Activated CD8-positive, alpha-beta T cell treated with anti-CD3 and anti-CD28 coated beads, Interleukin-2, amount 10 ng/mL, durations not matched to agents 7 days and 5 days (primary cell): ENCODE data around the gene GNLY. TPM values are rescaled to one million over a fixed set of nuclear protein-coding genes. Genes with fewer than 3 reads are reported as not detected.
"Not testable (repeated sequence)": the region's sequence is repeated elsewhere in the genome, so short reads cannot be mapped to it uniquely, and the experiment has no call there.

Source experiments
- ATAC-seq: fragments of 150-1000 bp; cut with Tn5 transposase; one replicate; pipeline ENCODE4 v1.10.0; 2021; ENCODE audit warnings: moderate library complexity
- CTCF ChIA-PET: fragments of 350-600 bp; sonication (Branson Sonifier 250); formaldehyde crosslinking; loops from one replicate; lab custom pipeline; 2021; ENCODE audit warnings: antibody characterized with exemption; lab: Charles Lee
- POLR2A ChIA-PET: fragments of 350-600 bp; sonication (Branson Sonifier 250); formaldehyde crosslinking; loops from one replicate; lab custom pipeline; 2021; ENCODE audit warnings: antibody characterized with exemption; lab: Charles Lee
- DNase-seq: peaks from one replicate; pipeline ENCODE4 v3.0.0-alpha.2; 2020
- H3K27ac Mint-ChIP-seq: one replicate; pipeline ENCODE4 v1.8.0; 2021; ENCODE audit warnings: mild to moderate bottlenecking, mixed read lengths
- H3K27me3 Mint-ChIP-seq: one replicate; pipeline ENCODE4 v1.8.0; 2021; ENCODE audit warnings: low read depth, mixed read lengths
- H3K36me3 Mint-ChIP-seq: one replicate; pipeline ENCODE4 v1.8.0; 2021; ENCODE audit warnings: low read depth, mixed read lengths
- H3K4me1 Mint-ChIP-seq: one replicate; pipeline ENCODE4 v1.8.0; 2021; ENCODE audit warnings: low read depth, mixed read lengths
- H3K4me3 Mint-ChIP-seq: one replicate; pipeline ENCODE4 v1.8.0; 2021; ENCODE audit warnings: mild to moderate bottlenecking, mixed read lengths
- H3K9me3 Mint-ChIP-seq: one replicate; pipeline ENCODE4 v1.8.0; 2022; ENCODE audit warnings: mixed read lengths; ENCODE audit not compliant: insufficient read depth
- total RNA-seq, 2 experiments: library from RNA; stranded (reverse); gene quantifications; one replicate each; pipeline ENCODE4 v1.2.3, GENCODE V29; 2021

Gene GNLY
- total RNA-seq, 2 experiments from 2014 or later: 136 to 143 TPM

DNA sequence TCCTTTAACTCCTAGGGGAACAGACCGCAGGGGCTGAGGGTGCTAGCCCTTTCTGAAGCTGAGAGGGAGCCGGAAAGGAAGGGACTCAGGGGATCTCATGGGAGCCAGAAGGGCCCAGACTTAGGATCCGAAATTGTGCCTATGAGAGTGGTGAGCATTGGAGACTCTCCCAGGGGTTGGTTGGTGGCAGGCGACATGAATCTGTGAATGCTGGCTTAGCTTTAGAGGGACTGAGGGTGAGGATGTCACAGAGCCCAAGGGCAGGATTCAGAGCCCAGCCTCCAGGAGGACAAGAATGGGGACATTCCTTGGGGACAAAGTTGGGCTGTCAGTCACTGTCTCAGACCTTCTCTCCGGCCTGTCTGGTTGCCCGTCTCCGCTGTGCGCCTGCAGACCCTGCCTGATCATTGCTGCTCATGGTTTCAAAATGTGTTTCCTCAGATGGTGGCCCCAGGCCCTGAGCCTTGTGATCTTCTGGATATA is 17.5 kb downstream of the GNLY start:
- Mint-ChIP-seq H3K27ac (no peak overlapping the region), H3K4me3 (no peak overlapping the region), H3K9me3 (no peaks in the 10 kb centered on the region), H3K27me3 (peaks cover 8% of the 10 kb centered on the region), H3K36me3 (no peaks in the 10 kb centered on the region), H3K4me1 (peaks cover 52% of the 10 kb centered on the region)
- ChIA-PET POLR2A (no interaction called here), CTCF (interaction anchor here (1.1 to 1.9 kb wide), 3 partner anchors 18 to 74 kb away, joined by 3 to 9 read pairs (median 3); no protein-coding TSS in a partner anchor)
- ATAC-seq (no peak), DNase-seq (no peak)

DNA sequence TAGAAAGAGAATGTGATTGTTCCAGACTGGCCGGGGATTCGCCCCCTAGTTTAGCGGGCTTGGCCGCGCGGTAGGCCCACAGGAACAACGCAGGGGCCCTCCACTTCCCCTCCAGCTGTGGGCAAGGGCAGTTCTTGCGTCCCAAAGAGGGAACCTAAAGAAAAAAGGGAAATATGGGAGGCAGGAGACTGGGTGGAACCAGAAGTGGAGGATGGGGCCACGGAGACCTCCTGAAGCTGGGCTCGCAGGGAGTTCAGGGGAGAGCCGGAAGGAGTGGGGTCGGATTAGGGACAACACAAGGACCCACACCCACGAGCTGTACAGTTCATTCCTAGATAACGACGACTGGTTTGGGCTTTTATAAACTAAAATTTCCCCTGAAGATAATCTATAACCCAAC is 18.2 kb downstream of the GNLY start:
- no peaks in the 10 kb centered on the region for H3K9me3 Mint-ChIP-seq
- no peaks in the 10 kb centered on the region for H3K36me3 Mint-ChIP-seq
- DNase-seq (no peak), ATAC-seq (no peak)
- H3K4me1 Mint-ChIP-seq: peaks cover 47% of the 10 kb centered on the region
- ChIA-PET POLR2A (no interaction called here), CTCF (interaction anchor here (0.9 to 1.9 kb wide), 4 partner anchors 10 to 101 kb away, joined by 3 to 9 read pairs (median 3); no protein-coding TSS in a partner anchor)
- H3K4me3 Mint-ChIP-seq: no peak overlapping the region
- peaks cover 9% of the 10 kb centered on the region for H3K27me3 Mint-ChIP-seq
- no peak overlapping the region for H3K27ac Mint-ChIP-seq

DNA sequence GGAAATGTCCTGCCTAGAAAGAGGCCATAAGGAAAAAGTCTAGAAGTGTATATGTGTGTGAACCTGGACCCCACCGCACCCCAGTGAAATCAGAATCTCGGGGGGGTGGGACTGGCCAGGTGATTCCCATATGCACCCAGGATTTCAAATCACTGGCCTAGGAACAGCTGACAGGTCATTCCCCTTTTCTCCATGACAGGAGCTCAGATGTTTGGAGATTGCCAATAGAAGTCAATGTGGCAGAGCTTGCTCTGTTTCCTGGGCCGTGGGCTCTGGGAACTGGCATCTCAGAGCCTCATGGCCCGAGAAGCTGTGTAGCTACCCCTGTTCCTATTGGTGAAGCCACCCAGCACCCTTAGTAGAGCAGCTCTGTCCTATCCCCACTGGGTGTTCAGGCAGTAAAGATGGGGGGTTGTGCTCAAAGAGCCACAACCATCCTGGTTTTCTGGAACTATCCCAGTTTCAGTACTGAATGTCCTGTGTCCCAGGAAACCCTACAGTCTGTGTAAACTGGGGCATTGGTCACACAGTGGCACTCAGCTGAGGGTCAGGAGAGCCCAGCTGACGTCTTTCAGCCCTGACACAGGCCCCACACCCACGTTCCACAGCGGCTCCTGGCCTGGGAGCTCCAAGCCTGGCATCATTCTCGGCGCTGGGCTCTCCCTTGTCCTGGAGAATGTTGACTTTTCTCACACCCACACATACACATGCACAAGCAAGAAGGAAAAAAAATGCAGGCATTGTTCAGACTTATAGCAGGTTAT is 18.9 kb downstream of the GNLY start:
- POLR2A ChIA-PET: no interaction called here
- no peak for DNase-seq
- Mint-ChIP-seq H3K36me3 (no peaks in the 10 kb centered on the region), H3K9me3 (no peaks in the 10 kb centered on the region), H3K4me1 (peaks cover 44% of the 10 kb centered on the region), H3K4me3 (no peak overlapping the region), H3K27ac (no peak overlapping the region), H3K27me3 (peaks cover 11% of the 10 kb centered on the region)
- CTCF ChIA-PET: interaction anchor here (0.9 to 3.9 kb wide), 7 partner anchors 8 to 101 kb away, joined by 3 to 21 read pairs (median 3); no protein-coding TSS in a partner anchor
- no peak for ATAC-seq

DNA sequence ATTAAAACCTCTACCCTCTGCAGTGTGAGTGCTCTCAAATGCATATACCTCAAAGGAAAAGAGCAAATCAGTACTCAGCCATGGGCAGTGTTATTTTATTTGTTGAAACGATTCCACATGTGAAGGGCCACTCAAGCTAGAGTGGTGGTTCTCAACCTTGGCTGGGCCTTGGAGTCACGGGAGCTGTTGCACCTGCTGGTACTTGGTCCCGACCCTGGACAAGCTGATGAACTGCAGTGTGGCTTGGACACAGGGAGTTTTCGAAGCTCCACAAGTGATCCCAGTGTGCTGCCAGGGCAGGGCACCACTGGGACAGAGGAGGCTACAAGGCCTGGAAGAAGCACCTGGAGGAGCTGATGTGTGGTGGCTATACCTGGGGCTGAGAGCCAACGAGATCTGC is 19.7 kb downstream of the GNLY start:
- Mint-ChIP-seq H3K36me3 (no peaks in the 10 kb centered on the region), H3K27me3 (peaks cover 8% of the 10 kb centered on the region), H3K27ac (peak overlapping the region; percentile 74)

DNA sequence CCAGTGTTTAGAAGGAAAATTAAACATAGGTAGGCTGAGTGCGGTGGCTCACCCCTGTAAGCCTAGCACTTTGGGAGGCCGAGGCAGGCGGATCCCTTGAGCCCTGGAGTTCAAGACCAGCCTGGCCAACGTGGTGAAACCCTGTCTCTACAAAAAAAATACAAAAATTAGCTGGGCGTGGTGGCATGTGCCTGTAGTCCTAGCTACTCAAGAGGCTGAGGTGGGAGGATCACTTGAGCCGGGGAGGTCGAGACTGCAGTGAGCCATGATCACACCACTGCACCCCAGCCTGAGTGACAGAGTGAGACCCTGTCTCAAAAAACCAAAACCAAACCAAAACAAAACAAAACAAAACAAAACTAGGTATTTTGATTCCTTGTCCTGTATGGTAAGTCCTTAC is 20.3 kb downstream of the GNLY start:
- Mint-ChIP-seq H3K4me1 (peaks cover 41% of the 10 kb centered on the region), H3K27ac (peak overlapping the region; percentile 74)
- DNase-seq, H3K4me3 Mint-ChIP-seq, H3K27me3 Mint-ChIP-seq, H3K36me3 Mint-ChIP-seq, POLR2A ChIA-PET, H3K9me3 Mint-ChIP-seq: not testable (repeated sequence)
- CTCF ChIA-PET: interaction anchor here (1.2 to 7.2 kb wide), 5 partner anchors 9 to 77 kb away, joined by 4 to 57 read pairs (median 15); no protein-coding TSS in a partner anchor
- ATAC-seq: peak; percentile 34

More for the DNA sequence above, 19.7 kb downstream of the GNLY start:
- Mint-ChIP-seq H3K4me1 (peaks cover 44% of the 10 kb centered on the region), H3K4me3 (no peak overlapping the region), H3K9me3 (no peaks in the 10 kb centered on the region)
- ChIA-PET POLR2A (no interaction called here), CTCF (interaction anchor here (1.0 to 3.9 kb wide), 6 partner anchors 9 to 100 kb away, joined by 3 to 21 read pairs (median 4); no protein-coding TSS in a partner anchor)
- ATAC-seq (no peak), DNase-seq (no peak)

DNA sequence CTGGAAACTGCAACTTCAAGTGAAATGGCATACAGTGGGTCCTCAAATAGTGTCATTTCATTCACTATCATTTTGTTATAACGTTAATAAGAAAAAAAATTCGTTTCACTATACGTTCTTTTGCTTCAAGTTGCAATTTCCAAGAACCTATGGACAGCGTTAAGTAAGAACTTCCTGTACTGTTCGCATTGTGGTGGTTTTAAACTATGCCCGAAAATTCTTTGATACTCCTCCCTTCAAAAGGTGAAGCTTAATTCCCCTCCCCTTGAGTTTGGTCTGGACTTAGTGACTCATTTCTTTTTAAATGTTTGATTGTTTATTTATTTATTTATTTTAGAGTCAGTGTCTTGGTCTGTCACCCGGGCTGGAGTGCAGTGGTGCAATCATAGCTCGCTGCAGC is 20.7 kb downstream of the GNLY start:
- ATAC-seq (peak; percentile 66), DNase-seq (no peak)
- peak overlapping the region; percentile 74 for H3K27ac Mint-ChIP-seq
- ChIA-PET CTCF (interaction anchor here (1.2 to 7.2 kb wide), 5 partner anchors 9 to 78 kb away, joined by 4 to 57 read pairs (median 15); no protein-coding TSS in a partner anchor), POLR2A (no interaction called here)
- H3K4me3 Mint-ChIP-seq: no peak overlapping the region
- peaks cover 37% of the 10 kb centered on the region for H3K4me1 Mint-ChIP-seq
- peaks cover 2% of the 10 kb centered on the region for H3K27me3 Mint-ChIP-seq
- H3K36me3 Mint-ChIP-seq: no peaks in the 10 kb centered on the region
- no peaks in the 10 kb centered on the region for H3K9me3 Mint-ChIP-seq

DNA sequence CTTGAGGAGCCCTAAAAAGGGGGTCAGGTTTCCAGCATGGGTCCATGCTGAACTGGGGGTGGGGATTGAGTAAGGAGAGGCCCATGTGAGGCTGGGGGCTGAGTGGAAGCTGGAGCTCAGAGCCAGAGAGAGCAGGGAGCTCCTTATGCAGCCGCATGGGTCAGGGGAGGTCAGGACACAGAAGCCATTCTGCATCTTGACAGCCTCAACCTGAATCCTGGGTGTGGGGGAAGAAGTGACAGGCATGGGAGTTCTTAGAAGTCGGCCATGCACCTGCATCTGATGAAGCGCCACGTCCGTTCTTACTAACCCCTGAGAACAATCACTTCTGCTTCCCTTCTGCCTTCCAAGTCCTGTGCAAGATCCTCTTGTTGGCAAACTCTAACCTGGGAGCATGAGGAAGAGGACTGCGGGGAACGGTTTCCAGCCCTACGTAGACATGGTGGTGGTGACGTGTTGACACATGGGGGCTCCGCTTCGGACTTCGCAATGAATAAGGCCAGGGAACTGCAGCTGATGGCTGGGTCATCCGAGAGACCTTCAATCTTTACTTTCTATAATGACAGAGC is 22.3 kb downstream of the GNLY start:
- peaks cover 34% of the 10 kb centered on the region for H3K4me1 Mint-ChIP-seq

DNA sequence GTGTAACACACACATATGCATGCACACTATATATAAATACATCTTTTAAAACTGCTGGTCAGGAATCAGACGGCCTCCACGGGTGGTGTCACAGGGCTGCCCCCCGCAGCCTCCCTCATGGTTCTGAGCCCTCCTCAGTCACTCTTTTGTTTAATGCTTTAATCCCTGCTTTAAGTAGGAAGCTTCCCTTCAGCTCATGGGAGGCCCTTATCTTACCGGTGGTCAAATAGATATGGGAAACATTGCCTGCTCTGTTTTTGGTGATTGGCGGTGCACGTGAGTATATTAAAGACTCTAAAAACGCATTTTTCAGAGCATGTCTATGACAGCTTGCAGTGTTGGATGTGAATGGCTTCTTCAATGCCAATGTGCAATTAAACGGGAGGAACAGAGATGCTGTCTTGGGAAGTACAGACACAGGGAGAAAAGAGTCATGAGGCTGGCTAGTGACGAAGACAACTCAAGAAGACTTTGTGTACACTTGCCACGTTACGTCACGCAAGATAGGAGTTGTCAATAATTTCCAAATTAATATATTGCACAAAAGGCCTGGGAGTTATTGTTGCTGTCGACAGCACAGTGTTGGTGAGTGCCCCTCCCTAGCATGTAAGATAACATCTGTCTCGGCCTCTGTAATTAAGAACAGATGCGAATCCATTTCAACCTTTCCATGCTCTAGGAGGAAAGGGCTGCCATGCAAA is 23.3 kb downstream of the GNLY start:
- Mint-ChIP-seq H3K4me1 (peaks cover 31% of the 10 kb centered on the region), H3K4me3 (no peak overlapping the region), H3K36me3 (no peaks in the 10 kb centered on the region), H3K9me3 (no peaks in the 10 kb centered on the region), H3K27ac (no peak overlapping the region), H3K27me3 (peaks cover 2% of the 10 kb centered on the region)
- no peak for ATAC-seq
- no peak for DNase-seq
- ChIA-PET CTCF (interaction anchor here (0.6 to 7.2 kb wide), 4 partner anchors 12 to 80 kb away, joined by 3 to 57 read pairs (median 4); no protein-coding TSS in a partner anchor), POLR2A (no interaction called here)

More for the DNA sequence above, 22.3 kb downstream of the GNLY start:
- ChIA-PET POLR2A (no interaction called here), CTCF (interaction anchor here (1.0 to 7.2 kb wide), 7 partner anchors 11 to 111 kb away, joined by 3 to 57 read pairs (median 4); no protein-coding TSS in a partner anchor)
- ATAC-seq: no peak
- H3K9me3 Mint-ChIP-seq: no peaks in the 10 kb centered on the region
- H3K27ac Mint-ChIP-seq: no peak overlapping the region
- no peak overlapping the region for H3K4me3 Mint-ChIP-seq
- peaks cover 2% of the 10 kb centered on the region for H3K27me3 Mint-ChIP-seq
- H3K36me3 Mint-ChIP-seq: no peaks in the 10 kb centered on the region
- no peak for DNase-seq

DNA sequence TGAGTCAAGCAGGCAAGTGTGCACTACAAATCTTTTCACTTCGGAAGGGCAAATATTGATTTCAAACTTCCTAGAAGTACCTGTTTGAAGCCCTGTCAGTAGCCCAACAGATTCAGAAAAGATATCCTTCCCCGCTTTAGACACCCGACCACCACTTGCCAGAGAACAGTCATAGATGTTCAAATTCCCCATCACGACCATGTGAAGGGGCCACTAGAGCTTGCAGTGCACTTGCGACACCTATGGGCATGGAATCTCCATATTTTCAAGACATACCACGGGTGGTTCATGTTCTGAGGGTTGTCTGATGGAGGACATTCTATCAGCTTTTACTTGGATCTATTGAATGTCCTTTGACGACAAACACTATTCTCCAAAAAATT is 23.8 kb downstream of the GNLY start:
- no peaks in the 10 kb centered on the region for H3K9me3 Mint-ChIP-seq
- ATAC-seq (no peak), DNase-seq (no peak)
- ChIA-PET CTCF (interaction anchor here (0.7 to 7.2 kb wide), 5 partner anchors 12 to 69 kb away, joined by 3 to 57 read pairs (median 3); no protein-coding TSS in a partner anchor), POLR2A (no interaction called here)
- H3K36me3 Mint-ChIP-seq: no peaks in the 10 kb centered on the region
- peaks cover 31% of the 10 kb centered on the region for H3K4me1 Mint-ChIP-seq
- H3K4me3 Mint-ChIP-seq: no peak overlapping the region
- H3K27me3 Mint-ChIP-seq: peaks cover 2% of the 10 kb centered on the region
- no peak overlapping the region for H3K27ac Mint-ChIP-seq

DNA sequence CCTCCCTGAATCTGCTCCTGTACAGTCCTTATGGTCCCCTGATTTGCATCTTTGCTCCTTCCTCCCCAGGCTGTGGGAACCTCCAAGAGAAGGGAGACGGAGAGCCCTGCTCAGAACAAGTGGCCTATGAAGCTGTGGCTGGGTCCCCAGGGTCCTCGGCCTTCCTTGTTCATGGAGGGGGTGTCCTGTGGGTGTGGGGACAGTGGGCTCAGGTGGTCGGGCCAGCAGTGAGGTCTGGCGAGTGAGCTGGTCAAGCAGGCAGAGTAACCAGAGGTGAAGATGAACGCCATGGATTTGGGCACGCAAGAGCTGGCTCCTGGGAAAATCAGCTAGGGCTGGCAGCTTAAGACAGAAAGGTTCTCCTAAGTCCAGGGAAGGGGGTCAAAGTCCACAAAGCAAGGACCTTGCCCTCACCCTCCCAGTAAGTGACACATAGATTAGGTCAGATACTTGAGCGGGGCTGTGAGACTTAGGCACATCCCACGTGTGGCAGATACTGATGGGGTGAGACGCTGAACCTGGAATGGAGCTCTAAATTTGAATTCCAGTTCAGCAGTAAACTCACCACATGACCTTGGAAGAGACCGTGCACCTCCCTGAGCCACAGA is 24.8 kb downstream of the GNLY start:
- H3K4me1 Mint-ChIP-seq: peaks cover 28% of the 10 kb centered on the region
- ChIA-PET POLR2A (interaction anchor here (0.6 to 1.1 kb wide), 2 partner anchors 75 to 95 kb away, joined by 3 to 5 read pairs; no protein-coding TSS in a partner anchor), CTCF (interaction anchor here (0.7 to 7.2 kb wide), 6 partner anchors 10 to 171 kb away, joined by 3 to 57 read pairs (median 8); no protein-coding TSS in a partner anchor)
- H3K27me3 Mint-ChIP-seq: peaks cover 4% of the 10 kb centered on the region
- no peaks in the 10 kb centered on the region for H3K36me3 Mint-ChIP-seq
- no peak overlapping the region for H3K4me3 Mint-ChIP-seq
- DNase-seq: no peak
- ATAC-seq: no peak
- no peaks in the 10 kb centered on the region for H3K9me3 Mint-ChIP-seq
- no peak overlapping the region for H3K27ac Mint-ChIP-seq
